HG03280 (cell line): Measurements from ENCODE around the gene PLD3.
A peak's percentile ranks its signal among the peaks of the same experiment; 100 is the strongest.

Experiments used
- ATAC-seq: cut with Tn5 transposase; IDR thresholded peaks from one replicate; pipeline ENCODE4 v1.9.1; 2021; ENCODE audit warnings: mild to moderate bottlenecking, moderate library complexity; ENCODE audit not compliant: unreplicated experiment

Gene PLD3

GRCh38 chr19:40412866-40413265 lies 64.4 kb downstream of the PLD3 start:
- ATAC-seq: no peak

GRCh38 chr19:40413291-40413845 lies 64.9 kb downstream of the PLD3 start, which contains the start of gene PRX:
Gene PRX (minus strand): TSS chr19:40413378. CDS start chr19:40407932, 5,446 bp downstream.
- no peak for ATAC-seq

- no peak for ATAC-seq
Measured at GRCh38 chr19:40414542-40415535, 66.3 kb downstream of the PLD3 start.

GRCh38 chr19:40415768-40416167 lies 67.3 kb downstream of the PLD3 start:
- no peak for ATAC-seq

GRCh38 chr19:40416918-40417642 lies 68.6 kb downstream of the PLD3 start:
- ATAC-seq: no peak

GRCh38 chr19:40417643-40417981 lies 69.1 kb downstream of the PLD3 start:
- ATAC-seq: no peak

GRCh38 chr19:40418040-40418439 lies 69.5 kb downstream of the PLD3 start:
- no peak for ATAC-seq

- no peak for ATAC-seq
Measured at GRCh38 chr19:40419066-40419612, 70.6 kb downstream of the PLD3 start.

- ATAC-seq: no peak
Measured at GRCh38 chr19:40419780-40420179, 71.3 kb downstream of the PLD3 start.

- no peak for ATAC-seq
Measured at GRCh38 chr19:40420451-40420765, 71.9 kb downstream of the PLD3 start.

GRCh38 chr19:40420766-40421765 lies 72.6 kb downstream of the PLD3 start:
- peak; percentile 35 for ATAC-seq

GRCh38 chr19:40421993-40422747 lies 73.7 kb downstream of the PLD3 start:
- ATAC-seq: no peak

- no peak for ATAC-seq
Measured at GRCh38 chr19:40422748-40423566, 74.5 kb downstream of the PLD3 start.

GRCh38 chr19:40423938-40424337 lies 75.4 kb downstream of the PLD3 start:
- no peak for ATAC-seq

GRCh38 chr19:40424637-40425449 lies 76.3 kb downstream of the PLD3 start:
- no peak for ATAC-seq

- peak; percentile 88 for ATAC-seq
Measured at GRCh38 chr19:40425450-40426287, 77.2 kb downstream of the PLD3 start, which contains the start of gene SERTAD1. Gene SERTAD1 (minus strand): TSS chr19:40425992. CDS start chr19:40423546, 2,446 bp downstream.
